Measurements from ENCODE around the gene PCDHGA4. TPM values are rescaled to one million over a fixed set of nuclear protein-coding genes. Genes with fewer than 3 reads are reported as not detected.

PCDHGA4 gene
- total and polyA plus RNA-seq, 2 of the 13 experiments (the other 11 are each of a cell fraction or from before 2014, with no cell fraction given) = 0.49 to 0.58 TPM

GRCh38 chr5:141322261-141322660 lies 32.6 kb upstream of the PCDHGA4 start (continued):
- no peak for TF ChIP-seq JUNB (CRISPR knock-in tag; IDR thresholded peaks at IDR 0.05; ENCODE audit: borderline replicate concordance)
- no peak for TF ChIP-seq ATF7-NPFF (CRISPR knock-in tag; IDR thresholded peaks at IDR 0.05; ENCODE audit: low read depth)
- TF ChIP-seq ZMYM2 (CRISPR knock-in tag; IDR thresholded peaks at IDR 0.05) = no peak
- no peak for TF ChIP-seq ZFP1 (CRISPR knock-in tag; IDR thresholded peaks at IDR 0.05)
- no peak for TF ChIP-seq CHCHD3 (CRISPR knock-in tag; IDR thresholded peaks at IDR 0.05)
- no peak for TF ChIP-seq RERE (CRISPR knock-in tag; IDR thresholded peaks at IDR 0.05; ENCODE audit: low read depth)
- TF ChIP-seq KLF12 (CRISPR knock-in tag; IDR thresholded peaks at IDR 0.05; ENCODE audit: borderline replicate concordance) = no peak

Measured in HepG2 (cell line).